ENCODE data around the gene COLEC12. TPM values are rescaled to one million over a fixed set of nuclear protein-coding genes. Genes with fewer than 3 reads are reported as not detected.

Gene COLEC12
- total and polyA plus RNA-seq, 2 experiments from 2014 or later, result 61.1 to 69.0 TPM

GRCh38 chr18:523561-523960 is 23.1 kb upstream of the COLEC12 start:
- Histone ChIP-seq H3K36me3 (no peaks in the 10 kb centered on the region), H3K4me1 (ENCODE audit: low read depth) (peaks cover 21% of the 10 kb centered on the region), H3K27ac (no peak overlapping the region), H3K9me3 (ENCODE audit: low read depth) (no peaks in the 10 kb centered on the region), H3K27me3 (no peaks in the 10 kb centered on the region), H3K4me3 (no peak overlapping the region)
- no peak for DNase-seq (ENCODE audit: low read depth in 1 of 2, low spot score in 1 of 2)
- no peak for TF ChIP-seq CTCF (IDR thresholded peaks at IDR 0.05; ENCODE audit: low read depth, low read length)

GRCh38 chr18:519019-519879 is 18.7 kb upstream of the COLEC12 start:
- Histone ChIP-seq H3K9me3 (ENCODE audit: low read depth) (no peaks in the 10 kb centered on the region), H3K27me3 (no peaks in the 10 kb centered on the region), H3K27ac (peak overlapping the region; percentile 64), H3K4me1 (ENCODE audit: low read depth) (peaks cover 4% of the 10 kb centered on the region), H3K4me3 (no peak overlapping the region), H3K36me3 (no peaks in the 10 kb centered on the region)
- TF ChIP-seq CTCF (IDR thresholded peaks at IDR 0.05; ENCODE audit: low read depth, low read length), result no peak
- DNase-seq (ENCODE audit: low read depth in 1 of 2, low spot score in 1 of 2), result peak; percentile 12 to 89

GRCh38 chr18:518081-518480 is 17.6 kb upstream of the COLEC12 start:
- peaks cover 4% of the 10 kb centered on the region for H3K4me1 ChIP-seq (ENCODE audit: low read depth)
- H3K27me3 ChIP-seq, result no peaks in the 10 kb centered on the region
- no peak overlapping the region for H3K27ac ChIP-seq
- DNase-seq (ENCODE audit: low read depth in 1 of 2, low spot score in 1 of 2), result peak in 1 of 2 donors; percentile 67
- no peaks in the 10 kb centered on the region for H3K36me3 ChIP-seq
- no peaks in the 10 kb centered on the region for H3K9me3 ChIP-seq (ENCODE audit: low read depth)
- no peak overlapping the region for H3K4me3 ChIP-seq
- TF ChIP-seq CTCF (IDR thresholded peaks at IDR 0.05; ENCODE audit: low read depth, low read length), result no peak

DNA sequence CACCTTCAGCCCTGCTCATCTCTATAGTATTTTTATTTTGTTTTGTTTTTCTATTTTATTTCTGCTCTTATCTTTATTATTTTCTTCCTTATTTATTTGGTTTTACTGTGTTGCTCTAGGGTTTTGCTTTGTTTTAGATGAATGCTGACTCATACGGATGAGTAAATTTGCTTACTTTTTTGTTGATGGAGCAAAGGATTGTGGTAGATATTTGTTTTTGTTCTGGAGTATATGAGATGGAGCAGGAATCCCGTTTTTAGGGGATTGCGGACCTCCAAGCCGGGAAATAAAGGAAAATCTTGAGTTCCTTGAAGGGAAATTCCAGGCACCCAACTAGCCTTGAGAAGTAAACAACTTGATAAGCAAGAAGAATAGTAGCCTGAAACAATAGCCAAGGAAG is 15.3 kb upstream of the COLEC12 start:
- no peaks in the 10 kb centered on the region for H3K36me3 ChIP-seq
- H3K27me3 ChIP-seq, result no peaks in the 10 kb centered on the region
- DNase-seq (ENCODE audit: low read depth in 1 of 2, low spot score in 1 of 2), result no peak
- H3K27ac ChIP-seq, result no peak overlapping the region
- no peaks in the 10 kb centered on the region for H3K9me3 ChIP-seq (ENCODE audit: low read depth)
- no peak for TF ChIP-seq CTCF (IDR thresholded peaks at IDR 0.05; ENCODE audit: low read depth, low read length)
- H3K4me1 ChIP-seq (ENCODE audit: low read depth), result peaks cover 4% of the 10 kb centered on the region
- no peak overlapping the region for H3K4me3 ChIP-seq

DNA sequence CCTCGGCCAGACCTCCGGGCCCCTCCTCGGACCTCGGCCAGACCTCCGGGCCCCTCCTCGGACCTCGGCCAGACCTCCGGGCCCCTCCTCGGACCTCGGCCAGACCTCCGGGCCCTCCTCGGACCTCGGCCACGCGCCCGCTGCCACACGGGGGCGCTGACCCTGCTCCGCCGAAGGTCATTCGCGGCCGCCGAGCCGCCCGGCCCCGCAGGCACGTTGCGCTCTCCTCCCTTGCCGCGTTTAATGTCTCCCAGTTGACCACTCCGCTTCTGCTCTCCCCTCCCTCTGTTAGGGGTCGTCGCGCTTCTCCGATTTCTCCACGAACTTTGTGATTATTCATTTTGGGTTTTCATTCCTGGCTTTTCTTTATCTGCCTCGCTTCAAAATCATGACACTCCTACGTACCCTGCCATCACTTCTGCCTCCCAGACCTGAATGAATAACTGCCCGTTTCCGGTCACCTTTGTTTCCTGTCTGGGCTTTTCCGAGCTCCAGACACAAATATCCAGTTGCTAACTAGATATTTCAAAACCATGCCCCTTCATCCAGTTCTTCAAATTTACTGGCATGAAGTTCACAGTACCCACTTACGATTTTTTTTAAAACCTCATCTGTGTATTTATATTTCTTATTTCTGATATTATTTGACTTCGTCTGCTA is 14.8 kb upstream of the COLEC12 start:
- Histone ChIP-seq H3K36me3 (no peaks in the 10 kb centered on the region), H3K4me1 (ENCODE audit: low read depth) (peaks cover 4% of the 10 kb centered on the region), H3K27ac (no peak overlapping the region), H3K27me3 (no peaks in the 10 kb centered on the region), H3K4me3 (no peak overlapping the region), H3K9me3 (ENCODE audit: low read depth) (no peaks in the 10 kb centered on the region)
- no peak for TF ChIP-seq CTCF (IDR thresholded peaks at IDR 0.05; ENCODE audit: low read depth, low read length)
- DNase-seq (ENCODE audit: low read depth in 1 of 2, low spot score in 1 of 2), result peak in 1 of 2 donors; percentile 55
